ENCODE data around the gene SLC2A13. TPM values are rescaled to one million over a fixed set of nuclear protein-coding genes. Genes with fewer than 3 reads are reported as not detected.

SLC2A13 gene
- total and polyA plus RNA-seq, 10 of the 15 experiments (the other 5 are each of a cell fraction or from before 2014, with no cell fraction given), result 0.05 to 3.7 (median 0.25) TPM

GRCh38 chr12:40101747-40102146 lies 4.1 kb downstream of the SLC2A13 start (continued):
- TF ChIP-seq, protein P1, sequence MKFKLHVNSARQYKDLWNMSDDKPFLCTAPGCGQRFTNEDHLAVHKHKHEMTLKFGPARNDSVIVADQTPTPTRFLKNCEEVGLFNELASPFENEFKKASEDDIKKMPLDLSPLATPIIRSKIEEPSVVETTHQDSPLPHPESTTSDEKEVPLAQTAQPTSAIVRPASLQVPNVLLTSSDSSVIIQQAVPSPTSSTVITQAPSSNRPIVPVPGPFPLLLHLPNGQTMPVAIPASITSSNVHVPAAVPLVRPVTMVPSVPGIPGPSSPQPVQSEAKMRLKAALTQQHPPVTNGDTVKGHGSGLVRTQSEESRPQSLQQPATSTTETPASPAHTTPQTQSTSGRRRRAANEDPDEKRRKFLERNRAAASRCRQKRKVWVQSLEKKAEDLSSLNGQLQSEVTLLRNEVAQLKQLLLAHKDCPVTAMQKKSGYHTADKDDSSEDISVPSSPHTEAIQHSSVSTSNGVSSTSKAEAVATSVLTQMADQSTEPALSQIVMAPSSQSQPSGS (IDR thresholded peaks at IDR 0.05; ENCODE audit: low read length), result no peak
- TF ChIP-seq TCF12 (IDR thresholded peaks at IDR 0.05; ENCODE audit: low read depth, low read length), result no peak
- TF ChIP-seq CREB1 (IDR thresholded peaks at IDR 0.05; ENCODE audit: low read depth), result no peak
- TF ChIP-seq EP300 (IDR thresholded peaks at IDR 0.05; ENCODE audit: borderline replicate concordance in 1 of 2, control insufficient read depth in 1 of 2, low read depth in 2 of 2, low read length in 2 of 2), result no peak
- TF ChIP-seq SP1 (IDR thresholded peaks at IDR 0.05; ENCODE audit: low read depth, low read length), result no peak

DNA sequence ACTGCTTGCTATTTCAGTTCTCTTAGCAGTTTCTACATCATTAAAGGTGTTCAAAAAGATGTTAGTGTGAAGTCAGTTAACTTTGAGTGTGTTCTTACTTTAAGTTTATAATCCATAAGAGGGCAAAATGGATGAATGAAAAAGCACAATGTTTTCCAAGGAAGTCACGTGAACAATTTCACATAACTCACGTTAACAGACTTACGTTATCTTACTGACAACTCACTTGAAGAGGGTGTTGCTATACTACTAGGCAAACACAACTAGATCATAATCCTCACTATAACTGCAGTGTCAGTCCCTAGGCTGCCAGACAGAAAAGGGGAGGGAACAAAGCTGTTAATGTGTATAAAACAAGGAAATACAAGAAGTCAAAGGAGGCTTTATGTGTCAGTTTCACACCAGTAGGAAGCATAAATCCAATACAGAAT lies 6.4 kb downstream of the SLC2A13 start:
- intact Hi-C loops (cut with micrococcal nuclease; ENCODE audit: unreplicated experiment), result no loop called here
- ATAC-seq, result no peak
- Histone ChIP-seq H4K20me1 (ENCODE audit: control insufficient read depth, insufficient read depth) (no peaks in the 10 kb centered on the region), H2AFZ (ENCODE audit: control insufficient read depth, low read depth, low read length) (no peak overlapping the region), H3K9ac (ENCODE audit: control insufficient read depth, insufficient read depth, low read length) (no peak overlapping the region), H3K4me3 (no peak overlapping the region), H3K36me3 (ENCODE audit: control insufficient read depth in 2 of 2, insufficient read depth in 2 of 2, low read length in 1 of 2) (no peaks in the 10 kb centered on the region), H3K4me2 (ENCODE audit: control insufficient read depth, insufficient read depth) (no peak overlapping the region), H3K79me2 (ENCODE audit: control insufficient read depth, insufficient read depth, low read length) (no peaks in the 10 kb centered on the region), H3K27me3 (replicated peaks in 1 of 2; ENCODE audit: control insufficient read depth in 2 of 2, insufficient read depth in 2 of 2, low read length in 1 of 2) (peaks cover 0 to 6% of the 10 kb centered on the region in 2 experiments; a peak in 1 of 4 replicates), H3K9me3 (replicated peaks; ENCODE audit: control insufficient read depth, insufficient read depth, low read length) (no peaks in the 10 kb centered on the region), H3K27ac (ENCODE audit: control insufficient read depth, insufficient read depth) (no peak overlapping the region), H3K4me1 (ENCODE audit: control insufficient read depth, insufficient read depth, low read length) (no peaks in the 10 kb centered on the region; the same call in 1 of the 2 replicates)
- POLR2A ChIA-PET, result no interaction called here
- in situ Hi-C loops (cut with MboI), result no loop called here
- BruUV-seq (replicated peaks), result no TSS peak
- DNase-seq (ENCODE audit: low read depth, low spot score), result no peak
- SMC1A ChIA-PET (ENCODE audit: uncharacterized antibody, unreplicated experiment), result interaction anchor here (1.1 to 1.2 kb wide), 2 partner anchors 34 to 62 kb away, joined by 3 read pairs; no protein-coding TSS in a partner anchor
- TF ChIP-seq SP1 (IDR thresholded peaks at IDR 0.05; ENCODE audit: low read depth, low read length) (no peak), ASH2L (IDR thresholded peaks at IDR 0.05; ENCODE audit: borderline replicate concordance, low read depth) (no peak), HCFC1 (IDR thresholded peaks at IDR 0.05; ENCODE audit: low read length) (no peak), ZNF384 (IDR thresholded peaks at IDR 0.05; ENCODE audit: borderline replicate concordance, low read depth, low read length) (no peak), BACH1 (IDR thresholded peaks at IDR 0.05; ENCODE audit: borderline replicate concordance) (no peak), TARDBP (IDR thresholded peaks at IDR 0.05; ENCODE audit: borderline replicate concordance) (no peak), ESRRA (IDR thresholded peaks at IDR 0.05; ENCODE audit: low read length) (no peak), MTA3 (IDR thresholded peaks at IDR 0.05; ENCODE audit: borderline replicate concordance, low read length) (no peak)
- TF ChIP-seq, protein P2, sequence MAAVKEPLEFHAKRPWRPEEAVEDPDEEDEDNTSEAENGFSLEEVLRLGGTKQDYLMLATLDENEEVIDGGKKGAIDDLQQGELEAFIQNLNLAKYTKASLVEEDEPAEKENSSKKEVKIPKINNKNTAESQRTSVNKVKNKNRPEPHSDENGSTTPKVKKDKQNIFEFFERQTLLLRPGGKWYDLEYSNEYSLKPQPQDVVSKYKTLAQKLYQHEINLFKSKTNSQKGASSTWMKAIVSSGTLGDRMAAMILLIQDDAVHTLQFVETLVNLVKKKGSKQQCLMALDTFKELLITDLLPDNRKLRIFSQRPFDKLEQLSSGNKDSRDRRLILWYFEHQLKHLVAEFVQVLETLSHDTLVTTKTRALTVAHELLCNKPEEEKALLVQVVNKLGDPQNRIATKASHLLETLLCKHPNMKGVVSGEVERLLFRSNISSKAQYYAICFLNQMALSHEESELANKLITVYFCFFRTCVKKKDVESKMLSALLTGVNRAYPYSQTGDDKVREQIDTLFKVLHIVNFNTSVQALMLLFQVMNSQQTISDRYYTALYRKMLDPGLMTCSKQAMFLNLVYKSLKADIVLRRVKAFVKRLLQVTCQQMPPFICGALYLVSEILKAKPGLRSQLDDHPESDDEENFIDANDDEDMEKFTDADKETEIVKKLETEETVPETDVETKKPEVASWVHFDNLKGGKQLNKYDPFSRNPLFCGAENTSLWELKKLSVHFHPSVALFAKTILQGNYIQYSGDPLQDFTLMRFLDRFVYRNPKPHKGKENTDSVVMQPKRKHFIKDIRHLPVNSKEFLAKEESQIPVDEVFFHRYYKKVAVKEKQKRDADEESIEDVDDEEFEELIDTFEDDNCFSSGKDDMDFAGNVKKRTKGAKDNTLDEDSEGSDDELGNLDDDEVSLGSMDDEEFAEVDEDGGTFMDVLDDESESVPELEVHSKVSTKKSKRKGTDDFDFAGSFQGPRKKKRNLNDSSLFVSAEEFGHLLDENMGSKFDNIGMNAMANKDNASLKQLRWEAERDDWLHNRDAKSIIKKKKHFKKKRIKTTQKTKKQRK (IDR thresholded peaks at IDR 0.05; ENCODE audit: low read depth, low read length), result no peak
- RAD21 ChIA-PET (ENCODE audit: unreplicated experiment), result no interaction called here
- 86% methylated on average over 3 of the region's 3 CpGs for WGBS (ENCODE audit: insufficient coverage, insufficient replicate concordance, low lambda C conversion rate, missing lambda C conversion rate)
- FAIRE-seq, result no peak
- CTCF ChIA-PET, result interaction anchor here (0.6 to 1.4 kb wide), 4 partner anchors 13 to 89 kb away, joined by 3 to 8 read pairs (median 3); no protein-coding TSS in a partner anchor

Measured in GM12878 (cell line).